Caki2 (cell line): ENCODE data around the gene TEAD1. TPM values are rescaled to one million over a fixed set of nuclear protein-coding genes. Genes with fewer than 3 reads are reported as not detected.

ENCODE experiments used
- DNase-seq: peaks from one replicate; pipeline ENCODE4 v3.0.0-alpha.2; 2015; ENCODE audit warnings: low read depth
- in situ Hi-C: cut with HindIII; loops from 2 replicates; pipeline ENCODE4 v1.10.0; 2016; ENCODE audit warnings: low sequenced_read_pairs, low pct_unique_long_range_greater_than_20kb, mixed read lengths
- total RNA-seq: library from RNA; depleted of rRNA; stranded (reverse); fragments of >200 nt; shearing (Covaris generic); gene quantifications from 2 replicates; pipeline ENCODE4 v1.2.3, GENCODE V29; 2014; ENCODE audit warnings: low replicate concordance

TEAD1 gene
- total RNA-seq, 1 experiment from 2014 or later, result 26.0 TPM

- DNase-seq, result no peak
- in situ Hi-C loops, result no loop called here
These were observed 228.7 kb downstream of the TEAD1 start for GRCh38 chr11:12902791-12903486.

GRCh38 chr11:12905435-12905834, 231.2 kb downstream of the TEAD1 start:
- in situ Hi-C loops, result no loop called here
- DNase-seq, result no peak

GRCh38 chr11:12906501-12906900, 232.3 kb downstream of the TEAD1 start:
- no peak for DNase-seq
- in situ Hi-C loops, result no loop called here

GRCh38 chr11:12909879-12910278, 235.7 kb downstream of the TEAD1 start:
- in situ Hi-C loops, result no loop called here

GRCh38 chr11:12914400-12914912, 240.2 kb downstream of the TEAD1 start:
- no peak for DNase-seq

More at GRCh38 chr11:12909879-12910278, 235.7 kb downstream of the TEAD1 start:
- no peak for DNase-seq

GRCh38 chr11:12915093-12915492, 240.9 kb downstream of the TEAD1 start:
- in situ Hi-C loops, result no loop called here
- no peak for DNase-seq

More at GRCh38 chr11:12914400-12914912, 240.2 kb downstream of the TEAD1 start:
- in situ Hi-C loops, result no loop called here

- DNase-seq, result no peak
- in situ Hi-C loops, result no loop called here
These were observed 243.6 kb downstream of the TEAD1 start for GRCh38 chr11:12917822-12918221.

- DNase-seq, result no peak
- in situ Hi-C loops, result no loop called here
These were observed 244.4 kb downstream of the TEAD1 start for GRCh38 chr11:12918667-12919066.

- in situ Hi-C loops, result no loop called here
- DNase-seq, result no peak
These were observed 248.2 kb downstream of the TEAD1 start for GRCh38 chr11:12922418-12922817.

GRCh38 chr11:12922980-12923507, 248.8 kb downstream of the TEAD1 start:
- in situ Hi-C loops, result no loop called here
- DNase-seq, result no peak

GRCh38 chr11:12924650-12925049, 250.4 kb downstream of the TEAD1 start:
- in situ Hi-C loops, result no loop called here

GRCh38 chr11:12925520-12925919, 251.3 kb downstream of the TEAD1 start:
- in situ Hi-C loops, result no loop called here
- no peak for DNase-seq

More at GRCh38 chr11:12924650-12925049, 250.4 kb downstream of the TEAD1 start:
- DNase-seq, result no peak

GRCh38 chr11:12927221-12927620, 253.0 kb downstream of the TEAD1 start:
- in situ Hi-C loops, result no loop called here
- DNase-seq, result no peak

- no peak for DNase-seq
- in situ Hi-C loops, result no loop called here
These were observed 253.7 kb downstream of the TEAD1 start for GRCh38 chr11:12927886-12928285.

- in situ Hi-C loops, result no loop called here
- DNase-seq, result no peak
These were observed 256.6 kb downstream of the TEAD1 start for GRCh38 chr11:12930850-12931249.

- no peak for DNase-seq
- in situ Hi-C loops, result no loop called here
These were observed 258.3 kb downstream of the TEAD1 start for GRCh38 chr11:12932485-12932884.

- DNase-seq, result no peak
- in situ Hi-C loops, result no loop called here
These were observed 262.0 kb downstream of the TEAD1 start for GRCh38 chr11:12936200-12936599.

GRCh38 chr11:12938590-12939247, 264.5 kb downstream of the TEAD1 start:
- in situ Hi-C loops, result no loop called here
- DNase-seq, result no peak

GRCh38 chr11:12941671-12942070, 267.4 kb downstream of the TEAD1 start:
- in situ Hi-C loops, result no loop called here

More at GRCh38 chr11:12941671-12942070, 267.4 kb downstream of the TEAD1 start:
- DNase-seq, result no peak
